DOHH2 (cell line): Measurements from ENCODE around the gene MYLIP.

Source experiments
- H3F3A ChIP-seq: fragments of 200-600 bp; sonication (generic), shearing (Covaris generic); 2 replicates; pipeline ENCODE4 v1.6.0; 2016; ENCODE audit warnings: antibody characterized with exemption, mild to moderate bottlenecking; ENCODE audit not compliant: control insufficient read depth, insufficient read depth
- H3K27ac ChIP-seq: fragments of 200-600 bp; sonication (generic); 2 replicates; pipeline ENCODE4 v1.5.1; 2014; ENCODE audit warnings: low read depth, mild to moderate bottlenecking, low read length, moderate library complexity
- H3K27me3 ChIP-seq: fragments of 200-600 bp; sonication (generic); 2 replicates; pipeline ENCODE4 v1.6.1; 2014; ENCODE audit warnings: mild to moderate bottlenecking, low read length, mixed read lengths; ENCODE audit not compliant: control insufficient read depth
- H3K36me3 ChIP-seq: fragments of 200-600 bp; sonication (generic); 2 replicates; pipeline ENCODE4 v1.6.1; 2014; ENCODE audit warnings: mild to moderate bottlenecking, low read length, moderate library complexity, mixed read lengths; ENCODE audit not compliant: control insufficient read depth
- H3K4me1 ChIP-seq: fragments of 200-600 bp; sonication (generic); 2 replicates; pipeline ENCODE4 v1.6.1; 2014; ENCODE audit warnings: mild to moderate bottlenecking, low read length, mixed read lengths; ENCODE audit not compliant: control insufficient read depth
- H3K4me2 ChIP-seq: fragments of 200-600 bp; sonication (generic); 2 replicates; pipeline ENCODE4 v1.6.0; 2014; ENCODE audit warnings: mild to moderate bottlenecking, low read length, moderate library complexity
- H3K4me3 ChIP-seq: fragments of 200-600 bp; sonication (generic); 2 replicates; pipeline ENCODE4 v1.5.1; 2014; ENCODE audit warnings: mild to moderate bottlenecking, low read length, mixed read lengths
- H3K79me2 ChIP-seq: fragments of 200-600 bp; sonication (generic); 2 replicates; pipeline ENCODE4 v1.6.1; 2014; ENCODE audit warnings: mild to moderate bottlenecking, low read length, mixed read lengths; ENCODE audit not compliant: control insufficient read depth
- H3K9me2 ChIP-seq: fragments of 200-600 bp; sonication (generic); replicated peaks from 2 replicates; pipeline ENCODE4 v1.6.1; 2014; ENCODE audit warnings: mild to moderate bottlenecking, low read length, mixed read lengths; ENCODE audit not compliant: control insufficient read depth
- H3K9me3 ChIP-seq: fragments of 200-600 bp; sonication (generic); 2 replicates; pipeline ENCODE4 v1.6.1; 2014; ENCODE audit warnings: antibody characterized with exemption, low read length, mixed read lengths; ENCODE audit not compliant: control insufficient read depth, insufficient read depth
- H4K20me1 ChIP-seq: fragments of 200-600 bp; sonication (generic); 2 replicates; pipeline ENCODE4 v1.6.0; 2014; ENCODE audit warnings: low read depth, mild to moderate bottlenecking, antibody characterized with exemption, low read length, moderate library complexity; ENCODE audit not compliant: control insufficient read depth, insufficient read depth
- CTCF ChIP-seq: fragments of 200-600 bp; sonication (generic); IDR thresholded peaks from one replicate; pipeline ENCODE4 v1.5.1; 2014; ENCODE audit warnings: antibody characterized with exemption, mild to moderate bottlenecking, low read depth, low read length; ENCODE audit not compliant: poor library complexity, severe bottlenecking
- EZH2phosphoT487 ChIP-seq: fragments of 200-600 bp; sonication (generic); IDR thresholded peaks from 2 replicates; pipeline ENCODE4 v1.6.1; 2017; ENCODE audit warnings: borderline replicate concordance, mild to moderate bottlenecking, antibody characterized with exemption, low read length, moderate library complexity, mixed read lengths

Gene MYLIP

DNA sequence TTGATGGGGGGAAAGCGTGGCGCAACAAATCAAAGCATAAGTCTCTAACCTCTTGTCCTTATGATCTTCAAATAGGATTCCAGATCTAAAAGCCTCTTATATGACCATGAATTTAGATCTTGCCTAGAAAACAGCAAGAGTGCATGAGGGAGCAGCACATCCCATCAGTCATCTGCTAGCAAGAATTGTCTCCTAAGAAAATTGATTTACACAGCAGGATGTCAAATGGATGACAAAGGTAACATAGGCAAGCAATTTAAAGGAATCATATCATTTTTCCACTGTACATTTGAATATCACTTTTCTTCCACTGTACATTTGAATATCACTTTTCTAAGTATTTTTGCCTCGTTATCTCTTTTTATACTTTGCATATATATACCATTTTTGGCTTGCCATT lies 7.5 kb upstream of the MYLIP start:
- no peaks in the 10 kb centered on the region for H3F3A ChIP-seq
- TF ChIP-seq CTCF = no peak
- TF ChIP-seq EZH2phosphoT487 = no peak
- no peaks in the 10 kb centered on the region for H3K9me3 ChIP-seq
- peaks cover 5% of the 10 kb centered on the region; the same call in 1 of the 2 replicates for H3K4me1 ChIP-seq
- no peaks in the 10 kb centered on the region for H3K79me2 ChIP-seq
- H4K20me1 ChIP-seq = no peaks in the 10 kb centered on the region
- no peak overlapping the region for H3K4me2 ChIP-seq
- no peaks in the 10 kb centered on the region for H3K36me3 ChIP-seq
- no peak overlapping the region for H3K4me3 ChIP-seq
- H3K27ac ChIP-seq = no peak overlapping the region
- H3K9me2 ChIP-seq = no peaks in the 10 kb centered on the region
- peaks cover 26% of the 10 kb centered on the region for H3K27me3 ChIP-seq

GRCh38 chr6:16122197-16122596 lies 6.7 kb upstream of the MYLIP start:
- H3K79me2 ChIP-seq = no peaks in the 10 kb centered on the region
- no peaks in the 10 kb centered on the region for H3K36me3 ChIP-seq
- peaks cover 11% of the 10 kb centered on the region for H3K4me1 ChIP-seq
- no peaks in the 10 kb centered on the region for H3K9me3 ChIP-seq
- no peak overlapping the region for H3K4me3 ChIP-seq
- no peak overlapping the region for H3K4me2 ChIP-seq
- H3K27ac ChIP-seq = no peak overlapping the region
- H3K27me3 ChIP-seq = peaks cover 26% of the 10 kb centered on the region
- H3K9me2 ChIP-seq = no peaks in the 10 kb centered on the region
- no peak for TF ChIP-seq CTCF
- H4K20me1 ChIP-seq = no peaks in the 10 kb centered on the region
- H3F3A ChIP-seq = no peaks in the 10 kb centered on the region

DNA sequence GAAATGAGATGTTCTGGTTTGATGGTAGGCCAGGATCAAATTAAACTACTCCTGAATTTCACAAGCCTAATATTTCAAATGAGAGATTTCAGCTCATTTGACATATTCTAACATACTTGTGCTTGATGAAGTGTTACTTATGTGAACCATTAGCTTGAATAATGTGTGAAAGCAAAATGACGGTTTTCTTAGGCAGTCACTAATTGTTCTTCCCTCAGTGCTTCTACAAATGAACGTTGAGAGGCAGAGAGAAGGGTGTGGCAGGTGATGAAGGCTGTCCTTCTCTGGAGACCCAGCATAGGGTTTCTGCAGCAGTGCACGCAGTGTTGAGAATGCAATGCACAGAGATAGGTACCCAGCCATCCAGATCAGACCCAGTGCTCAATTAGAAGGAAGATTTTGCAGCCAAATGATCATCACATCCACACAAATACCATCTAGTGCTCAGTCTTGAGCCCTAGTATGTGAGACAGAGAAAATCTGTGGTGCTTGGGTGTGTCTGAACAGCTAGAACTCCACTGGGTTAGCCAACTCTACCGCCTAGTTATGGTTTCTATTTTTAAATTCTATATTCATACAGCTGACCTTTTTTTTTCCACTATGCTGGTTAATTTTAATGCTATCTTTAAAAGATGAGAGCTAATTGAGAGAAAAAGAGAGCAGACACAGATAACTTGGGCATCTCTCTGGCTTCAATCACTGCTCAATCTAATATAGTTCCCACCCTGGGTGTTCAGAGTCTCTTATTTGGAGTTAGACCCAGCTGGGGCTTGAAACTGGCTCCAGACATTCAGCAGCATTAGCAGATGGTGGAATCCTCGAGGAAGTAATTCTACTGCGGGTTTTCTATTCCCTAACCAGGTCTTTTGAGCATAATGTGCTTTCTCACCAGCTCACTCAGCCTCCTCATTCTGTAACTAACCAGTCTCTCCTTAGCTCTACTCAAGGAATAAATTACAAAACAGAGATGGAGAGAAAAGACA lies 4.4 kb upstream of the MYLIP start:
- Histone ChIP-seq H3K9me3 (no peaks in the 10 kb centered on the region), H3K36me3 (peaks cover 3% of the 10 kb centered on the region), H3K4me3 (no peak overlapping the region), H3K27ac (no peak overlapping the region), H3K79me2 (peaks cover 6% of the 10 kb centered on the region), H3K4me2 (no peak overlapping the region), H3K4me1 (peaks cover 14% of the 10 kb centered on the region), H3F3A (no peaks in the 10 kb centered on the region), H3K27me3 (peaks cover 24% of the 10 kb centered on the region), H3K9me2 (no peaks in the 10 kb centered on the region), H4K20me1 (no peaks in the 10 kb centered on the region)
- TF ChIP-seq CTCF (no peak), EZH2phosphoT487 (no peak)
